ENCODE measurements around the gene SKIC8. TPM values are rescaled to one million over a fixed set of nuclear protein-coding genes. Genes with fewer than 3 reads are reported as not detected.

The SKIC8 gene
- total RNA-seq, 2 donors from 2014 or later = 46.3 to 55.4 TPM

- H3K36me3 Mint-ChIP-seq (ENCODE audit: low read depth) = peaks cover 2% of the 10 kb centered on the region
- peaks cover 22% of the 10 kb centered on the region for H3K4me1 Mint-ChIP-seq
- peaks cover 30% of the 10 kb centered on the region for H3K27me3 Mint-ChIP-seq (ENCODE audit: insufficient read depth)
- H3K4me3 ChIP-seq (ENCODE audit: low read length) = no peak overlapping the region
- H3K9ac ChIP-seq (ENCODE audit: extremely low read depth, low read length, poor library complexity, severe bottlenecking) = no peak overlapping the region
- no peaks in the 10 kb centered on the region for H3K36me3 ChIP-seq (ENCODE audit: control insufficient read depth, insufficient read depth, low read length)
- peaks cover 37% of the 10 kb centered on the region for H3K27me3 ChIP-seq (ENCODE audit: control insufficient read depth, insufficient read depth, low read length, poor library complexity, severe bottlenecking)
- peaks cover 9% of the 10 kb centered on the region for H3K9me3 ChIP-seq (ENCODE audit: control insufficient read depth, low read length)
- 92 to 97% methylated on average over 5 to 9 of the region's 9 CpGs for WGBS, 2 experiments (ENCODE audit: insufficient coverage in 1 of 2, insufficient read length in 1 of 2)
- peaks cover 11% of the 10 kb centered on the region for H3K4me1 ChIP-seq (ENCODE audit: control insufficient read depth, insufficient read depth, low read length)
- H3K9me3 Mint-ChIP-seq = peaks cover 3% of the 10 kb centered on the region
- DNase-seq = no peak
- no peak for TF ChIP-seq CTCF (conservative IDR thresholded peaks at IDR 0.05)
- no peak overlapping the region for H3K4me3 Mint-ChIP-seq
- H3K27ac ChIP-seq (ENCODE audit: low read depth, low read length) = peak overlapping the region; percentile 59
- no peak overlapping the region for H3K27ac Mint-ChIP-seq
Measured at GRCh38 chr15:78345396-78346125, 46.2 kb upstream of the SKIC8 start.

GRCh38 chr15:78343276-78344060 lies 44.1 kb upstream of the SKIC8 start:
- Histone ChIP-seq H3K27me3 (ENCODE audit: control insufficient read depth, insufficient read depth, low read length, poor library complexity, severe bottlenecking) (peaks cover 57% of the 10 kb centered on the region), H3K4me1 (ENCODE audit: control insufficient read depth, insufficient read depth, low read length) (peaks cover 11% of the 10 kb centered on the region), H3K9me3 (ENCODE audit: control insufficient read depth, low read length) (no peaks in the 10 kb centered on the region), H3K27ac (ENCODE audit: low read depth, low read length) (peak overlapping the region; percentile 67), H3K36me3 (ENCODE audit: control insufficient read depth, insufficient read depth, low read length) (no peaks in the 10 kb centered on the region), H3K4me3 (ENCODE audit: low read length) (no peak overlapping the region), H3K9ac (ENCODE audit: extremely low read depth, low read length, poor library complexity, severe bottlenecking) (no peak overlapping the region)
- H3K9me3 Mint-ChIP-seq = no peaks in the 10 kb centered on the region
- 79 to 85% methylated on average over 8 to 12 of the region's 12 CpGs for WGBS, 2 experiments (ENCODE audit: insufficient coverage in 1 of 2, insufficient read length in 1 of 2)
- TF ChIP-seq CTCF (conservative IDR thresholded peaks at IDR 0.05) = no peak
- DNase-seq = no peak
- peaks cover 45% of the 10 kb centered on the region for H3K27me3 Mint-ChIP-seq (ENCODE audit: insufficient read depth)
- H3K27ac Mint-ChIP-seq = no peak overlapping the region
- no peak overlapping the region for H3K4me3 Mint-ChIP-seq
- peaks cover 2% of the 10 kb centered on the region for H3K36me3 Mint-ChIP-seq (ENCODE audit: low read depth)
- peaks cover 22% of the 10 kb centered on the region for H3K4me1 Mint-ChIP-seq

- WGBS, 2 experiments (ENCODE audit: insufficient coverage in 1 of 2, insufficient read length in 1 of 2) = 57 to 75% methylated on average over 4 of the region's 5 CpGs
- Mint-ChIP-seq H3K4me3 (peak overlapping the region; percentile 60), H3K4me1 (peaks cover 7% of the 10 kb centered on the region), H3K9me3 (no peaks in the 10 kb centered on the region), H3K27me3 (ENCODE audit: insufficient read depth) (peaks cover 55% of the 10 kb centered on the region), H3K27ac (no peak overlapping the region), H3K36me3 (ENCODE audit: low read depth) (peaks cover 2% of the 10 kb centered on the region)
- no peaks in the 10 kb centered on the region for H3K36me3 ChIP-seq (ENCODE audit: control insufficient read depth, insufficient read depth, low read length)
- H3K9me3 ChIP-seq (ENCODE audit: control insufficient read depth, low read length) = no peaks in the 10 kb centered on the region
- H3K27me3 ChIP-seq (ENCODE audit: control insufficient read depth, insufficient read depth, low read length, poor library complexity, severe bottlenecking) = peaks cover 68% of the 10 kb centered on the region
- peaks cover under 1% of the 10 kb centered on the region for H3K4me1 ChIP-seq (ENCODE audit: control insufficient read depth, insufficient read depth, low read length)
- H3K4me3 ChIP-seq (ENCODE audit: low read length) = peak overlapping the region; percentile 79
- H3K27ac ChIP-seq (ENCODE audit: low read depth, low read length) = peak overlapping the region; percentile 74
- TF ChIP-seq CTCF (conservative IDR thresholded peaks at IDR 0.05) = no peak
- DNase-seq = no peak
- no peak overlapping the region for H3K9ac ChIP-seq (ENCODE audit: extremely low read depth, low read length, poor library complexity, severe bottlenecking)
Measured at GRCh38 chr15:78342021-78342420, 42.6 kb upstream of the SKIC8 start.
